ENCODE results near the gene MIP. TPM values are rescaled to one million over a fixed set of nuclear protein-coding genes. Genes with fewer than 3 reads are reported as not detected.
"Not testable (repeated sequence)": the region's sequence is repeated elsewhere in the genome, so short reads cannot be mapped to it uniquely, and the experiment has no call there.

MIP gene
- total RNA-seq, 1 experiment from 2014 or later: 0.17 TPM

- not testable (repeated sequence) for H3K14ac ChIP-seq (ENCODE audit: insufficient read depth, low read length); H3K79me2 ChIP-seq (ENCODE audit: insufficient read depth, low read length); H3K79me1 ChIP-seq (ENCODE audit: insufficient read depth, low read depth, low read length, poor library complexity, severe bottlenecking); H2BK12ac ChIP-seq (ENCODE audit: insufficient read length, low read depth, low read length); H3K4me3 Mint-ChIP-seq; DNase-seq; H3K23ac ChIP-seq (ENCODE audit: insufficient read length, low read depth, low read length); H3K4ac ChIP-seq (ENCODE audit: low read depth, low read length); H2BK20ac ChIP-seq (ENCODE audit: low read depth, low read length, poor library complexity, severe bottlenecking); H4K5ac ChIP-seq (ENCODE audit: insufficient read length, low read depth, low read length); H3K18ac ChIP-seq (ENCODE audit: insufficient read length, low read depth, low read length); H3K4me1 ChIP-seq (ENCODE audit: insufficient read depth, low read length); H4K91ac ChIP-seq (ENCODE audit: insufficient read length, low read depth, low read length); H2BK15ac ChIP-seq (ENCODE audit: low read depth, low read length); H3K36me3 Mint-ChIP-seq (ENCODE audit: insufficient read depth in 1 of 3, low read depth in 3 of 3); H3K4me2 ChIP-seq (ENCODE audit: insufficient read depth, insufficient read length, low read length); H2AFZ ChIP-seq (ENCODE audit: low read length); H4K8ac ChIP-seq (replicated peaks; ENCODE audit: insufficient read length, low read depth, low read length); H3K27ac Mint-ChIP-seq; H3K27ac ChIP-seq (ENCODE audit: insufficient read length, low read depth, low read length); H3T11ph ChIP-seq (ENCODE audit: low read length); H3K9ac ChIP-seq (ENCODE audit: extremely low read depth, insufficient read length, low read length); H2BK5ac ChIP-seq (ENCODE audit: insufficient read length, low read length); H3K23me2 ChIP-seq (ENCODE audit: insufficient read length, low read depth, low read length, poor library complexity, severe bottlenecking); H3K56ac ChIP-seq (ENCODE audit: insufficient read length, low read depth, low read length); H2BK120ac ChIP-seq (ENCODE audit: low read depth, low read length, poor library complexity, severe bottlenecking); H2AK5ac ChIP-seq (ENCODE audit: insufficient read length, low read length); H3K9me3 ChIP-seq (ENCODE audit: control insufficient read depth, low read depth, low read length); H4K20me1 ChIP-seq (ENCODE audit: control insufficient read depth, insufficient read depth, insufficient read length)
- WGBS (ENCODE audit: extremely low coverage, insufficient read length, low lambda C conversion rate): no CpG with 5 or more reads among the region's 15 CpGs
- Mint-ChIP-seq H3K4me1 (peaks cover 11% of the 10 kb centered on the region in 2 experiments), H3K9me3 (peaks cover 30 to 31% of the 10 kb centered on the region in 2 experiments), H3K27me3 (ENCODE audit: low read depth) (peaks cover 58% of the 10 kb centered on the region)
- peaks cover 14% of the 10 kb centered on the region; the same call in 1 of the 2 replicates for H3K27me3 ChIP-seq (ENCODE audit: insufficient read depth, low read length)
Measured at GRCh38 chr12:56494106-56494415, 39.6 kb upstream of the MIP start.

GRCh38 chr12:56493409-56494105 lies 39.1 kb upstream of the MIP start:
- peaks cover 60% of the 10 kb centered on the region for H3K27me3 Mint-ChIP-seq (ENCODE audit: low read depth)
- not testable (repeated sequence) for H3K4me3 Mint-ChIP-seq

More at GRCh38 chr12:56493409-56494105, 39.1 kb upstream of the MIP start:
- not testable (repeated sequence) for H3K9me3 ChIP-seq (ENCODE audit: control insufficient read depth, low read depth, low read length); H3K79me2 ChIP-seq (ENCODE audit: insufficient read depth, low read length); H4K5ac ChIP-seq (ENCODE audit: insufficient read length, low read depth, low read length); H3T11ph ChIP-seq (ENCODE audit: low read length); H4K91ac ChIP-seq (ENCODE audit: insufficient read length, low read depth, low read length); H4K20me1 ChIP-seq (ENCODE audit: control insufficient read depth, insufficient read depth, insufficient read length); H3K4me1 ChIP-seq (ENCODE audit: insufficient read depth, low read length); H3K9ac ChIP-seq (ENCODE audit: extremely low read depth, insufficient read length, low read length); H3K56ac ChIP-seq (ENCODE audit: insufficient read length, low read depth, low read length); H2BK12ac ChIP-seq (ENCODE audit: insufficient read length, low read depth, low read length); H3K27ac Mint-ChIP-seq; H3K23ac ChIP-seq (ENCODE audit: insufficient read length, low read depth, low read length); H3K14ac ChIP-seq (ENCODE audit: insufficient read depth, low read length); H2BK5ac ChIP-seq (ENCODE audit: insufficient read length, low read length); H2BK120ac ChIP-seq (ENCODE audit: low read depth, low read length, poor library complexity, severe bottlenecking); H3K4me1 Mint-ChIP-seq; H3K36me3 Mint-ChIP-seq (ENCODE audit: insufficient read depth in 1 of 3, low read depth in 3 of 3); H2BK15ac ChIP-seq (ENCODE audit: low read depth, low read length); H3K23me2 ChIP-seq (ENCODE audit: insufficient read length, low read depth, low read length, poor library complexity, severe bottlenecking); H3K79me1 ChIP-seq (ENCODE audit: insufficient read depth, low read depth, low read length, poor library complexity, severe bottlenecking); H3K4ac ChIP-seq (ENCODE audit: low read depth, low read length); H2AK5ac ChIP-seq (ENCODE audit: insufficient read length, low read length); H3K18ac ChIP-seq (ENCODE audit: insufficient read length, low read depth, low read length); H2BK20ac ChIP-seq (ENCODE audit: low read depth, low read length, poor library complexity, severe bottlenecking); H3K27ac ChIP-seq (ENCODE audit: insufficient read length, low read depth, low read length); H2AFZ ChIP-seq (ENCODE audit: low read length); H3K4me2 ChIP-seq (ENCODE audit: insufficient read depth, insufficient read length, low read length); H4K8ac ChIP-seq (replicated peaks; ENCODE audit: insufficient read length, low read depth, low read length)
- peak; percentile 14 for DNase-seq
- H3K9me3 Mint-ChIP-seq: peaks cover 33 to 36% of the 10 kb centered on the region in 2 experiments
- WGBS (ENCODE audit: extremely low coverage, insufficient read length, low lambda C conversion rate): no CpG with 5 or more reads among the region's 31 CpGs
- H3K27me3 ChIP-seq (ENCODE audit: insufficient read depth, low read length): peaks cover 18% of the 10 kb centered on the region; the same call in 1 of the 2 replicates
